BLaER1 (cell line): Measurements from ENCODE around the gene TMEM174.

Experiments used
- H3K27ac ChIP-seq: shearing (Covaris generic); formaldehyde crosslinking; 2 replicates; pipeline ENCODE4 v1.8.1; 2022
- H3K27me3 ChIP-seq: shearing (Covaris generic); formaldehyde crosslinking; 2 replicates; pipeline ENCODE4 v1.8.1; 2022
- H3K36me3 ChIP-seq: shearing (Covaris generic); formaldehyde crosslinking; 2 replicates; pipeline ENCODE4 v1.8.1; 2022
- H3K4me1 ChIP-seq: shearing (Covaris generic); formaldehyde crosslinking; 2 replicates; pipeline ENCODE4 v1.8.1; 2022
- H3K4me2 ChIP-seq: shearing (Covaris generic); formaldehyde crosslinking; 2 replicates; pipeline ENCODE4 v1.8.1; 2022
- H3K4me3 ChIP-seq: shearing (Covaris generic); formaldehyde crosslinking; 2 replicates; pipeline ENCODE4 v1.8.1; 2022
- H3K9ac ChIP-seq: shearing (Covaris generic); formaldehyde crosslinking; 2 replicates; pipeline ENCODE4 v1.8.1; 2022
- H3K9me3 ChIP-seq: shearing (Covaris generic); formaldehyde crosslinking; 2 replicates; pipeline ENCODE4 v1.8.1; 2022
- H4K20me1 ChIP-seq: shearing (Covaris generic); formaldehyde crosslinking; 2 replicates; pipeline ENCODE4 v1.8.1; 2022
- Cebpa-rat ChIP-seq: shearing (Covaris generic); IDR thresholded peaks from 2 replicates; pipeline ENCODE4 v1.8.1; 2022

TMEM174 gene

GRCh38 chr5:73152411-73153388 is 20.3 kb upstream of the TMEM174 start:
- Histone ChIP-seq H3K4me1 (peaks cover 14% of the 10 kb centered on the region), H4K20me1 (peaks cover 54% of the 10 kb centered on the region), H3K27me3 (peaks cover 75% of the 10 kb centered on the region), H3K4me3 (no peak overlapping the region), H3K4me2 (no peak overlapping the region), H3K9ac (no peak overlapping the region), H3K9me3 (no peaks in the 10 kb centered on the region), H3K36me3 (no peaks in the 10 kb centered on the region), H3K27ac (no peak overlapping the region)
- TF ChIP-seq Cebpa-rat: no peak

GRCh38 chr5:73153513-73153912 is 19.5 kb upstream of the TMEM174 start:
- Histone ChIP-seq H3K27me3 (peaks cover 83% of the 10 kb centered on the region), H3K4me2 (no peak overlapping the region), H3K36me3 (no peaks in the 10 kb centered on the region), H3K4me3 (no peak overlapping the region), H3K27ac (no peak overlapping the region), H3K9me3 (no peaks in the 10 kb centered on the region), H4K20me1 (peaks cover 62% of the 10 kb centered on the region), H3K9ac (no peak overlapping the region), H3K4me1 (peaks cover 14% of the 10 kb centered on the region)
- TF ChIP-seq Cebpa-rat: no peak

DNA sequence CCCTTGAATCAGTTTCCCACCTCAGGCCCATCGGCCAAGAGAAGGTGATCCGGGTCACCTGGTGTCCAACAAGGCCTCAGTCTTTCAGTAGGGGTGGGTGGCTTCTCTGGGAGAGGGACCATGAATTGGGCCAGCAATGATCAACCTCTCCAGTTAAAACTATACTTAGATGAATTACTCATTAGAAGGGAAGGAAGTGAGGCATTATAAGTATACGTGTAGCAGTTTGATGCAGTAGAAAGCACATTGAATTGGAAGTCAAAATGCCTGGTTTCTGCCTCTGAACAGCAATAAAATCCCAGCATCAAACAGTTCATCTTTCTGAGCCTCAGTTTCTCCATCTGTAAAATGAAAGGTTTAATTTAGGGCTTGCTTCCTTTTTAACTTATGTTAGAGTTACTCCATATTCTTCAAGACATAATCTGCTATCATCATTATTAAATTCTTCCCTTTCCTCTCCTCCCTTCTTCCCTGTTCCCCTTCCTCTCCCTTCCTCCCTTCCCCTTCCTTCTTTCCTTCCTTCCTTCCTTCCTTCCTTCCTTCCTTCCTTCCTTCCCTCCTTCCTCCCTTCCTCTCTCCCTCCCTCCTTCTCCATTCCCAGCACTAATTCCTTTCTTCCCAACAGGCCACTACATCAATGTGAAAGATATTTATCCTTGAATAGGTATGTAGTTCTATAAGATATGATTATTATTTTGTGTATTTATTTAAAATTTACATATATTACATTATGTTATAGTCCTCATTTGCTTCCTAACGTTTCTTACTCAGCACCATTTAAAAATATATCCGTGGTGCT is 18.6 kb upstream of the TMEM174 start:
- H3K4me3 ChIP-seq: no peak overlapping the region
- peaks cover 92% of the 10 kb centered on the region for H3K27me3 ChIP-seq
- peaks cover 17% of the 10 kb centered on the region for H3K4me1 ChIP-seq
- no peaks in the 10 kb centered on the region for H3K36me3 ChIP-seq
- H3K27ac ChIP-seq: no peak overlapping the region
- H4K20me1 ChIP-seq: peaks cover 71% of the 10 kb centered on the region
- TF ChIP-seq Cebpa-rat: no peak
- no peaks in the 10 kb centered on the region for H3K9me3 ChIP-seq
- H3K9ac ChIP-seq: no peak overlapping the region
- H3K4me2 ChIP-seq: no peak overlapping the region

GRCh38 chr5:73155271-73156222 is 17.4 kb upstream of the TMEM174 start:
- Histone ChIP-seq H4K20me1 (peaks cover 82% of the 10 kb centered on the region), H3K9me3 (no peaks in the 10 kb centered on the region), H3K36me3 (no peaks in the 10 kb centered on the region), H3K4me2 (peak overlapping the region; percentile 22), H3K27ac (no peak overlapping the region), H3K4me3 (no peak overlapping the region), H3K9ac (no peak overlapping the region), H3K27me3 (peaks cover 95% of the 10 kb centered on the region), H3K4me1 (peaks cover 29% of the 10 kb centered on the region)
- TF ChIP-seq Cebpa-rat: no peak

GRCh38 chr5:73157414-73158303 is 15.3 kb upstream of the TMEM174 start:
- Histone ChIP-seq H3K4me3 (no peak overlapping the region), H3K27me3 (peaks cover 94% of the 10 kb centered on the region), H3K36me3 (no peaks in the 10 kb centered on the region), H3K4me1 (peaks cover 35% of the 10 kb centered on the region), H4K20me1 (peaks cover 77% of the 10 kb centered on the region), H3K9me3 (peaks cover under 1% of the 10 kb centered on the region; the same call in 1 of the 2 replicates), H3K9ac (no peak overlapping the region), H3K4me2 (no peak overlapping the region), H3K27ac (no peak overlapping the region)
- TF ChIP-seq Cebpa-rat: no peak

- H4K20me1 ChIP-seq: peaks cover 74% of the 10 kb centered on the region
Observed at GRCh38 chr5:73158313-73158712, 14.7 kb upstream of the TMEM174 start.

GRCh38 chr5:73160239-73160671 is 12.7 kb upstream of the TMEM174 start:
- Histone ChIP-seq H3K4me2 (peak overlapping the region; percentile 33), H3K9ac (no peak overlapping the region), H3K4me3 (no peak overlapping the region), H3K9me3 (peaks cover 13% of the 10 kb centered on the region), H3K27me3 (peaks cover 88% of the 10 kb centered on the region), H4K20me1 (peaks cover 58% of the 10 kb centered on the region), H3K36me3 (no peaks in the 10 kb centered on the region), H3K4me1 (peaks cover 30% of the 10 kb centered on the region), H3K27ac (no peak overlapping the region)
- no peak for TF ChIP-seq Cebpa-rat

More at GRCh38 chr5:73158313-73158712, 14.7 kb upstream of the TMEM174 start:
- H3K4me2 ChIP-seq: no peak overlapping the region
- TF ChIP-seq Cebpa-rat: no peak
- no peak overlapping the region for H3K9ac ChIP-seq
- H3K9me3 ChIP-seq: peaks cover 7% of the 10 kb centered on the region
- H3K4me3 ChIP-seq: no peak overlapping the region
- H3K27ac ChIP-seq: no peak overlapping the region
- H3K27me3 ChIP-seq: peaks cover 93% of the 10 kb centered on the region
- H3K4me1 ChIP-seq: peaks cover 35% of the 10 kb centered on the region
- no peaks in the 10 kb centered on the region for H3K36me3 ChIP-seq

DNA sequence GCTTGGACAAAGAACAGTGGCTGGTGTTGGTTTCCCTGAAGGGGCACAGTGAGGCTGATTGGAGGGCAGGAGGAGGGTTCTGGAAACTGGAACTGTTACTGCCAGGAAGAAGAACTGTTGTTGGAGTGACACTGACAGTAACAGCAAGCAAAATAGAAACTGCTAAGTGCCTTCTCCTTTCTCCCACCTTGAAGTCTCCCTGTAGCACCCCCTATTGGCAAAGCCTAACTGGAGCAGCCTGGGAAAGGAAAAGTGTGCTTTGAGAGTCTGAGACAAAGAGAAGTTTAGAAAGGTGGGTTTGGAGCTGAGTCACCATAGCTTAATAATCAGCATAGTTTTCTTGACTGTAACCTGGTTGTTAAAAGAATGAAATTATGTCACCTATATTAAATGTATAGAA is 2.5 kb upstream of the TMEM174 start:
- Histone ChIP-seq H3K36me3 (no peaks in the 10 kb centered on the region), H3K4me2 (no peak overlapping the region), H3K9ac (no peak overlapping the region), H3K4me3 (no peak overlapping the region), H3K27me3 (peaks cover 25% of the 10 kb centered on the region), H3K27ac (no peak overlapping the region), H3K9me3 (peaks cover 11% of the 10 kb centered on the region), H3K4me1 (peaks cover 8% of the 10 kb centered on the region; the same call in 1 of the 2 replicates), H4K20me1 (no peaks in the 10 kb centered on the region)
- no peak for TF ChIP-seq Cebpa-rat
